IPS-20b (cell line): Measurements from ENCODE around the gene LIN28B.
"Not testable (repeated sequence)": the region's sequence is repeated elsewhere in the genome, so short reads cannot be mapped to it uniquely, and the experiment has no call there.

Source experiments
- H3K27ac ChIP-seq: one replicate; pipeline ENCODE4 v1.5.1; 2013; ENCODE audit warnings: low read length
- H3K27me3 ChIP-seq: 2 replicates; pipeline ENCODE4 v1.6.1; 2013; ENCODE audit warnings: mild to moderate bottlenecking, low read length, inconsistent platforms; ENCODE audit not compliant: insufficient read depth
- H3K36me3 ChIP-seq: 2 replicates; pipeline ENCODE4 v1.6.1; 2013; ENCODE audit warnings: low read depth, mild to moderate bottlenecking, inconsistent platforms, low read length, moderate library complexity; ENCODE audit not compliant: insufficient read depth
- H3K4me1 ChIP-seq: 2 replicates; pipeline ENCODE4 v1.6.1; 2013; ENCODE audit warnings: mild to moderate bottlenecking, control low read depth, inconsistent platforms, low read length, moderate library complexity; ENCODE audit not compliant: insufficient read depth
- H3K4me3 ChIP-seq: 2 replicates; pipeline ENCODE4 v1.5.1; 2013; ENCODE audit warnings: mild to moderate bottlenecking, low read length, inconsistent platforms
- H3K9ac ChIP-seq: 2 replicates; pipeline ENCODE4 v1.6.1; 2013; ENCODE audit warnings: low read depth, mild to moderate bottlenecking, inconsistent platforms, low read length, moderate library complexity
- H3K9me3 ChIP-seq: 2 replicates; pipeline ENCODE4 v1.6.1; 2013; ENCODE audit warnings: mild to moderate bottlenecking, low read depth, low read length, inconsistent platforms; ENCODE audit not compliant: insufficient read depth

Gene LIN28B

DNA sequence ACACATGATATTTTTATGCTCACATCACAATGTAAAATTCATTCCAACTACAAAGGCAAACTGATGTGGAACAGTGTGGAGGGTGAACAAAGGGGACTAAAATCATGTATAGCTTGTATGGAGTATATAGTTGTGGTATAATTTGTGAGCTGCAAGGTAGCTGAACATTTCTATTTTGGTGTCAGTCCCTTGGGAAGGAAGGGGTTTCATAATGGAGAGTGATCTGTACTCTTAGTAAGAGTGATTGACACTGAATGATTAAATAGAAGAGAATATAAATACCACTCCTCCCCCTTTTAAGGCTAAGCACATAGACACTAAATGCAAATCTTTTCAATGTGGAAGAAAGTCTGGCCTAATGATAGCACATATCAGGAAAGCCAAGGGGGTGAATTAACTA, 118.3 kb downstream of the LIN28B start:
- no peak overlapping the region for H3K4me3 ChIP-seq
- H3K9ac ChIP-seq = no peak overlapping the region
- H3K9me3 ChIP-seq = no peaks in the 10 kb centered on the region
- no peak overlapping the region for H3K27ac ChIP-seq
- H3K27me3 ChIP-seq = no peaks in the 10 kb centered on the region
- peaks cover 22% of the 10 kb centered on the region for H3K36me3 ChIP-seq
- H3K4me1 ChIP-seq = no peaks in the 10 kb centered on the region

DNA sequence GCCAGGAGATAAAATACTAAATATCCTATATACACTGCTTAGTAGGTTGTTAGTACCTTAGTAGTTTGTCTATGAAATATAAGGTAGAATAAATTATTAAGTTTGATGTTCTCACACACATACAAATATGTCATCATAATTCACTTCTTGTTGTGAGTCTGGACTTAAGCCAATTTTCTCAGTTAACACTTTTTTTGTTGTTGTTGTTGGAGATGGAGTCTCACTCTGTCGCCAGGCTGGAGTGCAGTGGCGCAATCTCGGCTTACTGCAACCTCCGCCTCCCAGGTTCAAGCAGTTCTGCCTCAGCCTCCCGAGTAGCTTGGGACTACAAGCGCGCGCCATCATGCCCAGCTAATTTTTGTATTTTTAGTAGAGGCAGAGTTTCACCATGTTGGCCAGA, 119.5 kb downstream of the LIN28B start:
- H3K9ac ChIP-seq, H3K27me3 ChIP-seq, H3K4me3 ChIP-seq, H3K27ac ChIP-seq, H3K4me1 ChIP-seq, H3K9me3 ChIP-seq: not testable (repeated sequence)
- peaks cover 34% of the 10 kb centered on the region for H3K36me3 ChIP-seq

DNA sequence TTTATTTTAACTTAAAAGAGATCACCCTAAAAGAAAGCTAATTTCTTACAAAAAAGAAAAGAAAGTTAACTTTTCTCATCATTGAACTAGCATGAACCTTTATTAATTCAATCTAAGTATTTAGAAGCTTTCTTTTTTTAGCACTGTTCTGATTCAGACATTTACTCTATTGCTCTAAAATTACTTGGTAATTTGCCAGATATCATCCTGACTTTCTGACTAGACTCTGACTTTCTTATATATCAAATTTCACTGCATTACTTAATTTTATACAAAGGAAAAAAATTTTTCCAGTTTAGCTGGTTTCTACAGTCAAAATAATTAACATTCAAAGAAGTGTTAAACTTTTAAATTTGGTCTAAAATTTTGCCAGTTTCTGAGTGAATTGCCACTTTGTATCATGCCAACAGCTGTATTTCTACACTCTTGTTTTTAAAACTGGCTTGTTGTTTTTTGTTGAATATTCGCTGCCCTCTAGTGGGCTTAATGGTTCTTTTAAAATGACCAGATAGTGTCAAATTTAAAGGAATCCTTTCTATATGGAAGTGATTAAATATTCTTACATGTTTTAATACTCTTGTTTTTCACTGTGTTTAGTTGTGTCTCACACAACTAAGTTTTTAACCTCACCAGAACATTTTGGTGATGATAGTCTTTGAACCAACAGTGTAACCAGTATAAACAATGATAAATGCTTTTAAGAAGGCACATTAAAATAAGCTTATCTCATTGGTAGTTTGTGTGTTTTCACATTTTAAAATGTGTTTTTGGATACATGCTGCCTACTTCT, 120.9 kb downstream of the LIN28B start:
- H3K9ac ChIP-seq = no peak overlapping the region
- H3K36me3 ChIP-seq = peaks cover 34% of the 10 kb centered on the region
- H3K27ac ChIP-seq = no peak overlapping the region
- no peaks in the 10 kb centered on the region for H3K4me1 ChIP-seq
- H3K27me3 ChIP-seq = no peaks in the 10 kb centered on the region
- H3K4me3 ChIP-seq = no peak overlapping the region
- no peaks in the 10 kb centered on the region for H3K9me3 ChIP-seq

DNA sequence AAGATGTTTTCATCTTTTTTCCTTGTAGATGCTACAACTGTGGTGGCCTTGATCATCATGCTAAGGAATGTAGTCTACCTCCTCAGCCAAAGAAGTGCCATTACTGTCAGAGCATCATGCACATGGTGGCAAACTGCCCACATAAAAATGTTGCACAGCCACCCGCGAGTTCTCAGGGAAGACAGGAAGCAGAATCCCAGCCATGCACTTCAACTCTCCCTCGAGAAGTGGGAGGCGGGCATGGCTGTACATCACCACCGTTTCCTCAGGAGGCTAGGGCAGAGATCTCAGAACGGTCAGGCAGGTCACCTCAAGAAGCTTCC, 121.4 kb downstream of the LIN28B start:
- no peak overlapping the region for H3K9ac ChIP-seq
- H3K4me1 ChIP-seq = no peaks in the 10 kb centered on the region

DNA sequence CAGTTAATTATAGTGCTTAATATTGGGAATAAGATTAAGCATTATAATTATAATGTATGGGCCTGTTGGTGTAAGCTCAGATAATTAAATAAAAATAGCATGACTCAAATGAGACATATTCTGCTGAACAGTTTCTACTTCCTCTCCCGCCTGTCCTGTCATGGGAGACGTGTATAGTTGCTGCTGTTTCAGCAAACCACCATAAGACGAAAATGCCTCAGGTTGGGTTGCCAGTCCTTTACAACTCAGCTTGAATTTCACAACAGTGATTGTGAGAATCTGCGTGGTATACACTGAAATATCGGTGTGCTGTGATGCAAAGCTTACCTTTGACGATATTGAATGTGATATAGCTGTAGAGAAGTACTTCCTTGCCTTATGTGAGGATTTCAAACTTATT, 123.4 kb downstream of the LIN28B start:
- no peak overlapping the region for H3K9ac ChIP-seq
- no peak overlapping the region for H3K27ac ChIP-seq
- H3K4me1 ChIP-seq = no peaks in the 10 kb centered on the region
- H3K9me3 ChIP-seq = no peaks in the 10 kb centered on the region
- no peaks in the 10 kb centered on the region for H3K27me3 ChIP-seq
- peaks cover 34% of the 10 kb centered on the region for H3K36me3 ChIP-seq
- no peak overlapping the region for H3K4me3 ChIP-seq

More for the DNA sequence above, 121.4 kb downstream of the LIN28B start:
- H3K27me3 ChIP-seq = no peaks in the 10 kb centered on the region
- H3K9me3 ChIP-seq = no peaks in the 10 kb centered on the region
- no peak overlapping the region for H3K27ac ChIP-seq
- no peak overlapping the region for H3K4me3 ChIP-seq
- peaks cover 34% of the 10 kb centered on the region for H3K36me3 ChIP-seq

DNA sequence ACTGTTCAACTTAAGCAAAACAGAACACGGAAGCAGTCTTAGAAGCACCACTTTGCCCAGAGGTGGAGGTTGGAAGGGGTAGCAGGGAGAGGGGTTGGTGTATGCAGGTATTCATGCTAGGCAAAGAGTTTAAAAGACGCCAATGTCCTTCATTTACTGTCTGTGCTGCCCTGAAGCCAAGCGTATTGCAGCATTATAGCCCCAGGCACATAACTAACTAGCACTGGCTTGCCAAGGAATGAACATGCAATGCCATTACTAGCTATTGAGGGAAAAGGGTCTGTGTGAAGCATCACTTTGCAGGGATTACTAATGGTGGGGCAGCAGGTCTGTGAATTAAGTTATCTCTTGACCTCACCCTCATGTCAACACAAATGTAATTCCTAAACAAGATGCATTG, 124.8 kb downstream of the LIN28B start:
- not testable (repeated sequence) for H3K4me3 ChIP-seq, H3K27ac ChIP-seq, H3K27me3 ChIP-seq, H3K9me3 ChIP-seq, H3K9ac ChIP-seq, H3K4me1 ChIP-seq
- H3K36me3 ChIP-seq = peaks cover 34% of the 10 kb centered on the region

DNA sequence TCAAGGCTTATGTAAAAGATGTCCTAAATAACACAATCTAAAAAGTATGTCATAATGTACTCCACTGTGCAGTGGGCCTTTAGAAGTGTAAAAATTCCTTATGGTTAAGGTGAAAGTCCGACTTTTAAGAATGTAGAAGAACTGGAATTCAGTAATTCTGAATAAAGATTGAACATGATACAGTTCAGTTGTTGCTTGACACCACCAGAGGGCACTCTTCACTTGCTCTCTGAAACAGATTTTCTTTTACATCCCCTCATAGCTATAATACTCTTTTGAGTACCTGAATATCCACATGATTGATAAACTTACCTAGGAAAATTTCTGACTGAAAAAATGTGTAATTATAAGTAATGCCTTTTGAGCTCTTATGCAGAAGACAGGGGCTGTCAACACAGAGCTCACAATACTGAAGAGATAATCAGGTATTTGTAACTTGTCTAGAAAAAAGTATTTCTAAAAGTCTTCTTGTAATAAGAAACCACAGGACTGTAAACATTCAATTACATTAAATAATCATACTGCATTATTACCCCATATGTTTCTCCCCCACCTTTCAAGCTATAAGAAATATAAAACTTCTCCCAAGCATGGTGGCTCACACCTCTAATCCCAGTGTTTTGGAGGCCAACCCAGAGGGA, 130.8 kb downstream of the LIN28B start:
- Histone ChIP-seq H3K36me3 (no peaks in the 10 kb centered on the region; the same call in 1 of the 2 replicates), H3K4me3 (no peak overlapping the region), H3K9me3 (no peaks in the 10 kb centered on the region), H3K27ac (no peak overlapping the region), H3K27me3 (no peaks in the 10 kb centered on the region), H3K4me1 (no peaks in the 10 kb centered on the region), H3K9ac (no peak overlapping the region)

DNA sequence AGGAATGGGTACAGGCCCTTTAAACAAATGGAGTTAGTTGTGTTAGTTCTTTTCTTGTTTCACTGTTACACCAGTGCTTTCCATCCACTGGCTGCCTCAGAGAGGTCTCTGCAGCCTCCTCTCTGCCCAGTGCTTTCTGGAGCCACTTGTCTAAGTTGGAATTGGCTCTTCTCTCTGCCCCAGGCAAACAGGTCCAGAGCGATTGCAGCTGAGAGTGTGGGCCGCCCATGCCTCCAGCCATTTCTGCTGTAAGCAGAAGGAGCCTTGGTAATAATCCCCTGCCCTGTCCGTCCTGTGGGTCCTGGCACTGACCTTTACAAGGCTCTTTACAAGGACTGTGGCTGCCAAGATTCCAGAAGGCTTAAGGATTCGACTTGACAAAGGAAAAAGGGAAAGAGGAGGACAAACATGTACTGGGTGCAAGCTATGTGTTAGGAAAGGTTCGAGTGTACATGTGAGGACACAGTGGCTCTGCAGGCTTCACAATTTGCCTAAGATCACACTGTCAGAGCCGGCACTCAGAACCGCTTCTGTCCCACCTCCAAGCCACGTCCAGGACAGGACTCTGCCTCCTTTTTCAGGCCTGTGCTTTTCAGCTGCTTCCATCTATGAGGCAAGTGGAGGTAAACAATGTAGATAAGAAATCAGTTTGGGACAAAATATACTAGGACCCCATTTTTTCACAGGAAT, 134.4 kb downstream of the LIN28B start:
- H3K9ac ChIP-seq = no peak overlapping the region
- no peaks in the 10 kb centered on the region for H3K27me3 ChIP-seq
- no peaks in the 10 kb centered on the region for H3K36me3 ChIP-seq
- H3K9me3 ChIP-seq = no peaks in the 10 kb centered on the region
- H3K27ac ChIP-seq = no peak overlapping the region
- no peak overlapping the region for H3K4me3 ChIP-seq
- H3K4me1 ChIP-seq = no peaks in the 10 kb centered on the region

DNA sequence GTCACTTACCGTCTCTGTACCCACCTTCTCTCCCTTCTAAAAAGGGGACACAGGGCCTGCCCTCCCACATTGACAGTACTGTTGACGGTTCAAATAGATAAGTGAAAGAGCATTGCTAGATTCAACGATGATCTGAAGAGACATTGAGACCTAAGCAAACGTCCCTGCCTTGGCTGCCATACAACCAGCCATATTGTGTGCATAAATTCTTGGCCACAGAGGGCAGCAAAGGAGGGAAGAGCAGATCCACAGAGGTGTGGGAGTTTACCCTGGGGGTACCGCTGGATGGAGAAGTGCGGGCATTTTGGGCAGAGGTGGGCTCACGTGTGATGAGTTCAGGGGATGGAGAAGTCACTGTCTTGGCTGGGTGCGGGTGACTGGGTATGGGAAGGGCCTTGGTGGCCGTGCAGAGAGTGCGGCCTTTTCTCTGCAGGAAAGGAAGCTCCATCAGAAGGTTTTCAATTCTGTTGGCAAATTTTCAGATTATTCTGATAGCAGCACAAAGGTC, 137.3 kb downstream of the LIN28B start:
- Histone ChIP-seq H3K27me3 (no peaks in the 10 kb centered on the region), H3K4me1 (no peaks in the 10 kb centered on the region), H3K9ac (no peak overlapping the region), H3K27ac (no peak overlapping the region), H3K36me3 (no peaks in the 10 kb centered on the region), H3K9me3 (no peaks in the 10 kb centered on the region), H3K4me3 (no peak overlapping the region)

DNA sequence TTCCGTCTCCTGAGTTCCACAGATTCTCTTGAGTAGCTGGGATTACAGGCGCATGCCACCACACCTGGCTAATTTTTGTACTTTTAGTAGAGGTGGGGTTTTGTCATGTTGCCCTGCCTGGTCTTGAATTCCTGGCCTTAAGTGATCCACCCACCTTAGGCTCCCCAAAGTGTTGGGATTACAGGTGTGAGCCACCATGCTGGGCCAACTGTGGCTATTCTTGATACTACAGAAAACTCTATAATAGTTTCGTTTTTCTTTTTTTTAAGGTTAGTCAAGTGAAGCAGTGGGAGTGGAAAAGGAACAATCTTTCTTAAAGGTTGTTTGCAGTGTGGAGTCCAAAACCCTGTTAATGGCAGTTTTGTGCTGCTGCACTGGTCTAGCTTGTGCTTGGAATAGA, 138.2 kb downstream of the LIN28B start:
- Histone ChIP-seq H3K27ac (no peak overlapping the region), H3K36me3 (no peaks in the 10 kb centered on the region), H3K4me1 (no peaks in the 10 kb centered on the region), H3K9me3 (no peaks in the 10 kb centered on the region), H3K9ac (no peak overlapping the region), H3K27me3 (no peaks in the 10 kb centered on the region), H3K4me3 (no peak overlapping the region)

DNA sequence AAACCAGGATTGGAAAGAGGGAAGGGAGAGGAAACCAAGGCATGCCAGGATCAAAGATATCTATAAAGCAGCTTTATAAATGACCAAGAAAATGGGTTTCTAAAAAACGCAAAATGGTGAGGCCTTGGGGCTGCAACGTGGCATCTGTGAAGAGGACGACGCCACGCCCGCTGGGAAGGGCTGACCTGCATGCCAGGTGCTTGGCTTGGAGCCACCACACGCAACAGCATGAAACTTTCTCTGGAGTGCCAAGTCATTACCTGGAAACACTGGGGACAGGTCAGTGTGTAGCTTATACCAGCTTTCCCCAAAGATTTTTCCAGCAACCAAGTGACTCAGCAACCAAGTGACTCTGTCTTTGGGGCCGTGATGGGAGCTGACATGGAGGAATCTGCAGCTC, 140.4 kb downstream of the LIN28B start:
- no peak overlapping the region for H3K27ac ChIP-seq
- no peaks in the 10 kb centered on the region for H3K36me3 ChIP-seq
- H3K27me3 ChIP-seq = no peaks in the 10 kb centered on the region
- H3K9me3 ChIP-seq = no peaks in the 10 kb centered on the region
- H3K4me1 ChIP-seq = no peaks in the 10 kb centered on the region
- no peak overlapping the region for H3K9ac ChIP-seq
- H3K4me3 ChIP-seq = no peak overlapping the region

DNA sequence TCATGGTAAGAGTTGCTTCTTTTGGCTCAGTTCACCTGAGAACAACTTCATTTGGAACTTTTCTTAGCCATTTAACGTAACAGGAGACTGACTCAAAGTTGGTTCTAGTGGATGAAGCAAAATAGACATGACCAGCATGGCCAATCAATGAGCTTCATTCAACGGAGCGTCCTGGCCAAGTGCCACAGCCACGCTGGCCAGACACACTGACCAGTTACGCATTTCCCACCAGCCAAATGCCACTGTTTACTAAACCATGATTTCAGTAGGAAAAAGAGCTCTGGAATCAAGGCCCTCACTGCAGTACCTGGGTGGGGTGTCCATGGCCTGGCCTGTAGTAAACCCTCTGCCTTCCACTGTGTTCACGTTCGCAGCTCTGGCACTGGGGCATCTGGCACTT, 142.5 kb downstream of the LIN28B start:
- H3K9ac ChIP-seq = no peak overlapping the region
- H3K4me3 ChIP-seq = no peak overlapping the region
- H3K27ac ChIP-seq = no peak overlapping the region
- no peaks in the 10 kb centered on the region for H3K36me3 ChIP-seq
- H3K4me1 ChIP-seq = no peaks in the 10 kb centered on the region
- no peaks in the 10 kb centered on the region for H3K27me3 ChIP-seq
- no peaks in the 10 kb centered on the region for H3K9me3 ChIP-seq
